HG03159 (cell line): ENCODE results near the gene PADI2.

ENCODE experiments used
- ATAC-seq: cut with Tn5 transposase; IDR thresholded peaks from one replicate; pipeline ENCODE4 v1.9.1; 2021; ENCODE audit warnings: mild to moderate bottlenecking, moderate library complexity; ENCODE audit not compliant: unreplicated experiment

PADI2 gene

GRCh38 chr1:17059391-17060305 lies 59.6 kb downstream of the PADI2 start:
- no peak for ATAC-seq

- no peak for ATAC-seq
Measured at GRCh38 chr1:17056551-17056950, 62.7 kb downstream of the PADI2 start.

GRCh38 chr1:17055801-17056200 lies 63.5 kb downstream of the PADI2 start:
- no peak for ATAC-seq

- peak; percentile 97 for ATAC-seq
Measured at GRCh38 chr1:17053685-17054410, 65.4 kb downstream of the PADI2 start, which contains the start of gene SDHB. TSS of gene SDHB (minus strand) at chr1:17054032. CDS start at chr1:17054019, 13 bp downstream.

GRCh38 chr1:17053086-17053684 lies 66.1 kb downstream of the PADI2 start:
- ATAC-seq, result no peak

- ATAC-seq, result no peak
Measured at GRCh38 chr1:17052641-17053040, 66.6 kb downstream of the PADI2 start.

GRCh38 chr1:17052038-17052437 lies 67.2 kb downstream of the PADI2 start:
- ATAC-seq, result no peak

- ATAC-seq, result no peak
Measured at GRCh38 chr1:17047924-17048323, 71.3 kb downstream of the PADI2 start.

- ATAC-seq, result no peak
Measured at GRCh38 chr1:17046334-17046657, 73.0 kb downstream of the PADI2 start.

GRCh38 chr1:17045634-17046333 lies 73.5 kb downstream of the PADI2 start:
- no peak for ATAC-seq

- no peak for ATAC-seq
Measured at GRCh38 chr1:17045150-17045549, 74.1 kb downstream of the PADI2 start.

GRCh38 chr1:17043676-17044075 lies 75.6 kb downstream of the PADI2 start:
- ATAC-seq, result no peak

- ATAC-seq, result no peak
Measured at GRCh38 chr1:17040135-17040534, 79.1 kb downstream of the PADI2 start.

- ATAC-seq, result no peak
Measured at GRCh38 chr1:17039522-17039921, 79.7 kb downstream of the PADI2 start.

- ATAC-seq, result no peak
Measured at GRCh38 chr1:17033481-17033880, 85.8 kb downstream of the PADI2 start.

- ATAC-seq, result no peak
Measured at GRCh38 chr1:17032741-17033140, 86.5 kb downstream of the PADI2 start.

GRCh38 chr1:17031436-17031835 lies 87.8 kb downstream of the PADI2 start:
- no peak for ATAC-seq

- ATAC-seq, result no peak
Measured at GRCh38 chr1:17030206-17030605, 89.0 kb downstream of the PADI2 start.

GRCh38 chr1:17028662-17029188 lies 90.5 kb downstream of the PADI2 start:
- ATAC-seq, result no peak

- no peak for ATAC-seq
Measured at GRCh38 chr1:17027900-17028299, 91.4 kb downstream of the PADI2 start.

- no peak for ATAC-seq
Measured at GRCh38 chr1:17027403-17027802, 91.8 kb downstream of the PADI2 start.
